Neural progenitor cell (in vitro differentiated cells): ENCODE results near the gene STKLD1. TPM values are rescaled to one million over a fixed set of nuclear protein-coding genes. Genes with fewer than 3 reads are reported as not detected.

Experiments
- DNase-seq: peaks from one replicate; pipeline ENCODE4 v3.0.0-alpha.2; 2016; ENCODE audit warnings: low spot score
- H2AFZ ChIP-seq: fragments of 200-600 bp; sonication (generic); replicated peaks from 2 replicates; pipeline ENCODE4 v1.6.1; 2016; ENCODE audit warnings: antibody characterized with exemption
- H3F3A ChIP-seq: fragments of 200-600 bp; sonication (generic); 2 replicates; pipeline ENCODE4 v1.6.1; 2016; ENCODE audit warnings: antibody characterized with exemption, low read depth
- H3K27ac ChIP-seq: fragments of 200-600 bp; sonication (generic); 2 replicates; pipeline ENCODE4 v1.5.1; 2016; ENCODE audit warnings: mild to moderate bottlenecking
- H3K27me3 ChIP-seq: fragments of 200-600 bp; sonication (generic); 2 replicates; pipeline ENCODE4 v1.6.1; 2016; ENCODE audit warnings: mild to moderate bottlenecking, moderate library complexity
- H3K36me3 ChIP-seq: fragments of 200-600 bp; sonication (generic); 2 replicates; pipeline ENCODE4 v1.5.1; 2016
- H3K4me1 ChIP-seq: fragments of 200-600 bp; sonication (generic); 2 replicates; pipeline ENCODE4 v1.6.1; 2016; ENCODE audit warnings: mixed run types
- H3K4me2 ChIP-seq: fragments of 200-600 bp; sonication (generic); 2 replicates; pipeline ENCODE4 v1.6.1; 2016
- H3K4me3 ChIP-seq: fragments of 200-600 bp; sonication (generic); 2 replicates; pipeline ENCODE4 v1.5.1; 2016
- H3K79me2 ChIP-seq: fragments of 200-600 bp; sonication (generic); 2 replicates; pipeline ENCODE4 v1.6.1; 2016; ENCODE audit warnings: low read depth
- H3K9ac ChIP-seq: fragments of 200-600 bp; sonication (generic); 2 replicates; pipeline ENCODE4 v1.6.1; 2016
- H3K9me3 ChIP-seq: fragments of 200-600 bp; sonication (generic); 2 replicates; pipeline ENCODE4 v1.5.1; 2016; ENCODE audit warnings: low read depth
- H4K20me1 ChIP-seq: fragments of 200-600 bp; sonication (generic); 2 replicates; pipeline ENCODE4 v1.6.1; 2016; ENCODE audit warnings: low read depth
- H3K27ac Mint-ChIP-seq: 3 replicates; pipeline ENCODE4 v1.8.0; 2021; ENCODE audit warnings: mixed read lengths
- H3K27me3 Mint-ChIP-seq: 2 replicates; pipeline ENCODE4 v1.8.0; 2022; ENCODE audit warnings: low read depth, mild to moderate bottlenecking, inconsistent platforms, moderate library complexity, mixed read lengths; ENCODE audit not compliant: insufficient read depth
- H3K36me3 Mint-ChIP-seq: 3 replicates; pipeline ENCODE4 v1.8.0; 2021; ENCODE audit warnings: mixed read lengths
- H3K4me1 Mint-ChIP-seq: 3 replicates; pipeline ENCODE4 v1.8.0; 2021; ENCODE audit warnings: mixed read lengths
- H3K4me3 Mint-ChIP-seq: 3 replicates; pipeline ENCODE4 v1.8.0; 2021; ENCODE audit warnings: mild to moderate bottlenecking, moderate library complexity, mixed read lengths
- H3K9me3 Mint-ChIP-seq: 3 replicates; pipeline ENCODE4 v1.8.0; 2020; ENCODE audit warnings: mixed read lengths
- EZH2 ChIP-seq: fragments of 200-600 bp; sonication (generic); IDR thresholded peaks from 2 replicates; pipeline ENCODE4 v1.6.1; 2017; ENCODE audit warnings: antibody characterized with exemption, mild to moderate bottlenecking, moderate library complexity
- EZH2phosphoT487 ChIP-seq: fragments of 200-600 bp; sonication (generic); IDR thresholded peaks from 2 replicates; pipeline ENCODE4 v1.6.1; 2017; ENCODE audit warnings: antibody characterized with exemption
- total RNA-seq: library from RNA; depleted of rRNA; stranded (reverse); fragments of >200 nt; gene quantifications from 2 replicates; pipeline ENCODE4 v1.2.3, GENCODE V29; 2015; ENCODE audit warnings: low replicate concordance
- TF ChIP-seq, protein P1 (sequence below): fragments of 200-600 bp; sonication (generic); IDR thresholded peaks from 2 replicates; pipeline ENCODE4 v1.5.1; 2017; ENCODE audit warnings: antibody characterized with exemption, mild to moderate bottlenecking

STKLD1 gene
- total RNA-seq, 1 donor from 2014 or later: 0.58 TPM

- no peak overlapping the region for H3K4me3 ChIP-seq
- H3K9ac ChIP-seq: no peak overlapping the region
- peaks cover 22% of the 10 kb centered on the region for H3K27me3 Mint-ChIP-seq
Measured at GRCh38 chr9:133424187-133424586, 48.0 kb downstream of the STKLD1 start.

GRCh38 chr9:133425049-133425632, 49.0 kb downstream of the STKLD1 start:
- H3K4me1 ChIP-seq: no peaks in the 10 kb centered on the region
- H2AFZ ChIP-seq: no peak overlapping the region
- no peaks in the 10 kb centered on the region for H3K36me3 Mint-ChIP-seq
- peaks cover 23% of the 10 kb centered on the region for H3K27me3 Mint-ChIP-seq
- no peaks in the 10 kb centered on the region for H3K9me3 ChIP-seq
- no peak overlapping the region for H3K27ac Mint-ChIP-seq
- no peak for TF ChIP-seq EZH2
- H3F3A ChIP-seq: peaks cover 12% of the 10 kb centered on the region
- no peaks in the 10 kb centered on the region for H3K9me3 Mint-ChIP-seq
- H3K4me2 ChIP-seq: no peak overlapping the region
- H3K79me2 ChIP-seq: no peaks in the 10 kb centered on the region
- DNase-seq: no peak
- no peaks in the 10 kb centered on the region for H3K36me3 ChIP-seq
- peaks cover 19% of the 10 kb centered on the region for H3K4me1 Mint-ChIP-seq
- H3K27me3 ChIP-seq: peaks cover 32% of the 10 kb centered on the region
- no peak overlapping the region for H3K9ac ChIP-seq
- no peak overlapping the region for H3K4me3 Mint-ChIP-seq
- H3K4me3 ChIP-seq: no peak overlapping the region
- H4K20me1 ChIP-seq: no peaks in the 10 kb centered on the region
- H3K27ac ChIP-seq: no peak overlapping the region

More at GRCh38 chr9:133424187-133424586, 48.0 kb downstream of the STKLD1 start:
- Mint-ChIP-seq H3K9me3 (no peaks in the 10 kb centered on the region), H3K4me3 (no peak overlapping the region), H3K36me3 (no peaks in the 10 kb centered on the region), H3K27ac (no peak overlapping the region), H3K4me1 (peaks cover 22% of the 10 kb centered on the region)
- H3F3A ChIP-seq: peaks cover 14% of the 10 kb centered on the region
- H3K4me2 ChIP-seq: no peak overlapping the region
- H3K79me2 ChIP-seq: no peaks in the 10 kb centered on the region
- no peak overlapping the region for H3K27ac ChIP-seq
- no peaks in the 10 kb centered on the region for H4K20me1 ChIP-seq
- no peaks in the 10 kb centered on the region for H3K9me3 ChIP-seq
- H3K36me3 ChIP-seq: no peaks in the 10 kb centered on the region
- no peak overlapping the region for H2AFZ ChIP-seq
- no peak for DNase-seq
- no peaks in the 10 kb centered on the region for H3K4me1 ChIP-seq
- H3K27me3 ChIP-seq: peaks cover 23% of the 10 kb centered on the region
- TF ChIP-seq EZH2phosphoT487 (no peak), EZH2 (no peak)
- TF ChIP-seq, protein P1, sequence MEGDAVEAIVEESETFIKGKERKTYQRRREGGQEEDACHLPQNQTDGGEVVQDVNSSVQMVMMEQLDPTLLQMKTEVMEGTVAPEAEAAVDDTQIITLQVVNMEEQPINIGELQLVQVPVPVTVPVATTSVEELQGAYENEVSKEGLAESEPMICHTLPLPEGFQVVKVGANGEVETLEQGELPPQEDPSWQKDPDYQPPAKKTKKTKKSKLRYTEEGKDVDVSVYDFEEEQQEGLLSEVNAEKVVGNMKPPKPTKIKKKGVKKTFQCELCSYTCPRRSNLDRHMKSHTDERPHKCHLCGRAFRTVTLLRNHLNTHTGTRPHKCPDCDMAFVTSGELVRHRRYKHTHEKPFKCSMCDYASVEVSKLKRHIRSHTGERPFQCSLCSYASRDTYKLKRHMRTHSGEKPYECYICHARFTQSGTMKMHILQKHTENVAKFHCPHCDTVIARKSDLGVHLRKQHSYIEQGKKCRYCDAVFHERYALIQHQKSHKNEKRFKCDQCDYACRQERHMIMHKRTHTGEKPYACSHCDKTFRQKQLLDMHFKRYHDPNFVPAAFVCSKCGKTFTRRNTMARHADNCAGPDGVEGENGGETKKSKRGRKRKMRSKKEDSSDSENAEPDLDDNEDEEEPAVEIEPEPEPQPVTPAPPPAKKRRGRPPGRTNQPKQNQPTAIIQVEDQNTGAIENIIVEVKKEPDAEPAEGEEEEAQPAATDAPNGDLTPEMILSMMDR: no peak

- H3K27me3 Mint-ChIP-seq: peaks cover 26% of the 10 kb centered on the region
Measured at GRCh38 chr9:133426011-133426410, 49.8 kb downstream of the STKLD1 start.

More at GRCh38 chr9:133426011-133426410, 49.8 kb downstream of the STKLD1 start:
- Mint-ChIP-seq H3K4me3 (no peak overlapping the region), H3K4me1 (peaks cover 18% of the 10 kb centered on the region), H3K27ac (no peak overlapping the region), H3K9me3 (no peaks in the 10 kb centered on the region), H3K36me3 (no peaks in the 10 kb centered on the region)
- peaks cover 36% of the 10 kb centered on the region for H3K27me3 ChIP-seq
- no peak overlapping the region for H3K27ac ChIP-seq
- H3K4me1 ChIP-seq: no peaks in the 10 kb centered on the region
- H3K79me2 ChIP-seq: no peaks in the 10 kb centered on the region
- no peak for DNase-seq
- H2AFZ ChIP-seq: no peak overlapping the region
- no peak overlapping the region for H3K9ac ChIP-seq
- no peaks in the 10 kb centered on the region for H3K36me3 ChIP-seq
- no peak overlapping the region for H3K4me2 ChIP-seq
- peaks cover 15% of the 10 kb centered on the region for H3F3A ChIP-seq
- H3K4me3 ChIP-seq: no peak overlapping the region
- TF ChIP-seq EZH2: no peak
- TF ChIP-seq, protein P1: no peak
- no peak for TF ChIP-seq EZH2phosphoT487
- no peaks in the 10 kb centered on the region for H4K20me1 ChIP-seq
- H3K9me3 ChIP-seq: no peaks in the 10 kb centered on the region
